ENCODE results near the gene CCDC70.
"Not testable (repeated sequence)": the region's sequence is repeated elsewhere in the genome, so short reads cannot be mapped to it uniquely, and the experiment has no call there.

The CCDC70 gene

DNA sequence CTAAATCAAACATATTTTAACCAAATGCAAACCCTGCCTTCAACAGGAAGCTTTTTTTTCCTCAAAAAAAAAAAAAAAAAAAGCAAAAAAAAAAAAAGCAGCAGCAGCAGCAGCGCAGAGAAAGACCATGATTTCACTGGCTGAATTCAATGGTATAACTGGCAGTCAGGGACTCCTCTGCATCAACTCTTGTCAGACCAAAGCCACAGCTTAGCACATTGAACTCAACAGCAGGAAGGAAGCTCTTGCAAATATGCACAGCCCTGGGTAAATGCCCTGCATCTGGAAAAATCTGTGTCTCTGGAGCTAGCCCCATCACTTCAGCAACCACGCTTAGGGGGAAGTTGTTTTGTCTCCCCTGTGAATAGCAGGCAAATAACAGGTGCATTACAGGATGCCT, 40.2 kb upstream of the CCDC70 start:
- DNase-seq (ENCODE audit: low read depth, low spot score) = no peak
- no peak overlapping the region for H3K27ac ChIP-seq (ENCODE audit: low read length)
- WGBS (ENCODE audit: insufficient coverage, insufficient read length) = no CpG with 5 or more reads among the region's 2 CpGs
- no peaks in the 10 kb centered on the region for H3K9me3 ChIP-seq (ENCODE audit: control insufficient read depth, insufficient read depth, low read length)
- H3K4me3 ChIP-seq (ENCODE audit: low read length) = no peak overlapping the region
- H3K27me3 ChIP-seq (ENCODE audit: control insufficient read depth, insufficient read depth, low read length) = no peaks in the 10 kb centered on the region
- H3K4me1 ChIP-seq (ENCODE audit: control insufficient read depth, insufficient read depth, low read length) = peaks cover 6% of the 10 kb centered on the region
- H3K36me3 ChIP-seq (ENCODE audit: control insufficient read depth, insufficient read depth, low read length) = no peaks in the 10 kb centered on the region

DNA sequence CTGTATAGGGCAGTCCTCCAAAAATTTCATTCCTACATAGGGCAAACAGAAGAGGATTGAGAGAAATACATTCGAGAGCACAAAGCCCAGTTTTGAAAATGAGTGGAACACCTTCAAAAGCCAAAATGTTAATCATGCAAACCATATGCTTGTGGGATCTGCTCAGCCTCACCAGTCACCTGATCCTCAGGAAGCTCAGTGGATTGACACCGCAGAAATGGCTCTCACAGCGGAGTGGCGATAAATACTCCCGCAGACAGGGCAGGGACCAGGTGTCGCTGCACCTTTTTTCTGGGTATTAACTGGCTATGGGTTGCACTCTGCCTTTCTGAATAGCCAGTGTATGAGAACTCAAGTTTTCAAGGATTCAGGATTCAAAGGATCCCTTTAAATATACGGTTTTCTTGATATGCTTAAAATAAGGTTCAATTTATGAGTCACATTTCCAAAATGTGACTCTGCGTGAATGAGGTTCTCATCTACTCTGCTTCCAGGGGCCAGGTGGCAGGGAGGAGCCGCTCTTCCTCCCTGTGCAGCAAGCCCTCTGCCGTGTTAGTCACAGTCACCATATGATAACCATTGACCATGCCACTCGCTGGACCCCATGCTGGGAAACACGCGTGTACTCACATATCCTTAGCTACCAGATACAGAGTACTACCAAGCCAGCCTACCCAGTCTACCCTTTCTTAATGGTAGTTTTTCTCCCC, 39.5 kb upstream of the CCDC70 start:
- DNase-seq (ENCODE audit: low read depth, low spot score) = no peak
- peaks cover 5% of the 10 kb centered on the region for H3K4me1 ChIP-seq (ENCODE audit: control insufficient read depth, insufficient read depth, low read length)
- WGBS (ENCODE audit: insufficient coverage, insufficient read length) = no CpG with 5 or more reads among the region's 13 CpGs
- H3K36me3 ChIP-seq (ENCODE audit: control insufficient read depth, insufficient read depth, low read length) = no peaks in the 10 kb centered on the region
- H3K27ac ChIP-seq (ENCODE audit: low read length) = no peak overlapping the region
- H3K9me3 ChIP-seq (ENCODE audit: control insufficient read depth, insufficient read depth, low read length) = no peaks in the 10 kb centered on the region
- no peak overlapping the region for H3K4me3 ChIP-seq (ENCODE audit: low read length)
- H3K27me3 ChIP-seq (ENCODE audit: control insufficient read depth, insufficient read depth, low read length) = no peaks in the 10 kb centered on the region

DNA sequence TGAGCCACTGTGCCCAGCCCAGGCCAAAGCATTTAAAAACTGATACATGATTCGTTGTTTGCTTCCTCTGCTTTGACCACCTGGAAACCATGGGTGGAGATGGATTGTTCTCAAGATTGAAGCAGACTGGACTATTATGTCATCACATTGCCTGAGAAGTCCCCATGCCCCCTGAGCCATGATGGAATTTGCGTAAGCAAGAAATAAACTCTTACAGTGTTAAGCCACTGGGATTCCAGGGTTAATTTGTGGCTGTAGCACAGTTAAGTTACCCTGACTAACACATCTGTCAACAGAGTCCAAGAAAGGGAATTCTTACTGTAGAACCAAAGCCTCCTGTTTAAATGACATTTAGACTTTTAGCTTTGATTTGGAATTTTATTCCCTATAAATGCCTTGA, 38.4 kb upstream of the CCDC70 start:
- Histone ChIP-seq H3K36me3 (ENCODE audit: control insufficient read depth, insufficient read depth, low read length) (no peaks in the 10 kb centered on the region), H3K4me1 (ENCODE audit: control insufficient read depth, insufficient read depth, low read length) (peaks cover 5% of the 10 kb centered on the region), H3K4me3 (ENCODE audit: low read length) (no peak overlapping the region), H3K9me3 (ENCODE audit: control insufficient read depth, insufficient read depth, low read length) (no peaks in the 10 kb centered on the region), H3K27me3 (ENCODE audit: control insufficient read depth, insufficient read depth, low read length) (no peaks in the 10 kb centered on the region), H3K27ac (ENCODE audit: low read length) (no peak overlapping the region)
- no peak for DNase-seq (ENCODE audit: low read depth, low spot score)
- WGBS (ENCODE audit: insufficient coverage, insufficient read length) = no CpG with 5 or more reads among the region's 2 CpGs

DNA sequence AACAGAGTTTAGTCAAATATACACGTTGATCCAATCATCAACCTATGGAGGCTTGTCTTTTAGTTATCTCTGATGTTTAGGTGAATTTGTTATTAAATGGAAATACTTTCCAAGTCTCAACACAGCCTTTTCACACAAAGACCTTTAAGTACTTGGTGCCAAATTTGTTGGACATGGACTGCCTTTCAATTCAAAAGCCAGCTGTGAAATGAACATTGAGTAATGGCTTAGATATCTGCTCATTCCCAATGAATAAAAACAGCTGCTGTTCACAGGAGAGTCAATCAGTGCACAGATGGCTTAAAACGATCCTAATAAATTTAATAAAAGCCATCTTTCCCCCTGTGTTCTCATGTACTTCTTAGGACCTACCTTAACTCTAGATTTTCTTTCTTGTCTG, 37.9 kb upstream of the CCDC70 start:
- WGBS (ENCODE audit: insufficient coverage, insufficient read length) = no CpG with 5 or more reads among the region's 2 CpGs
- H3K36me3 ChIP-seq (ENCODE audit: control insufficient read depth, insufficient read depth, low read length) = no peaks in the 10 kb centered on the region
- no peaks in the 10 kb centered on the region for H3K27me3 ChIP-seq (ENCODE audit: control insufficient read depth, insufficient read depth, low read length)
- no peak overlapping the region for H3K4me3 ChIP-seq (ENCODE audit: low read length)
- peaks cover 5% of the 10 kb centered on the region for H3K4me1 ChIP-seq (ENCODE audit: control insufficient read depth, insufficient read depth, low read length)
- H3K27ac ChIP-seq (ENCODE audit: low read length) = no peak overlapping the region
- no peaks in the 10 kb centered on the region for H3K9me3 ChIP-seq (ENCODE audit: control insufficient read depth, insufficient read depth, low read length)
- DNase-seq (ENCODE audit: low read depth, low spot score) = no peak

DNA sequence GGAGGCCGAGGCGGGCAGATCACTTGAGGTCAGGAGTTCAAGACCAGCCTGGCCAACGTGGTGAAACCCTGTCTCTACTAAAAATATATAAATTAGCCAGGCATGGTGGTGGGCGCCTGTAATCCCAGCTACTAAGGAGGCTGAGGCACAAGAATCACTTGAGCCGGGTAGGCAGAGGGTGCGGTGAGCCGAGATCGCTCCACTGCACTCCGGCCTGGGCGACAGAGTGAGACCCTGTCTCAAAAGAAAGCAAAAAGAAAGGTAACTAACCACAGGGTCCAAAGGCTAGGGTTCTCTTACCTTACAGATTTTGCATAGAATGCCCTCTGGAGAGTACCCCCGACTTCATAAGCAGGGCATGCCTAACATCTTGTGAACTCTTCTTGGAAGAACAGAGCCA, 37.1 kb upstream of the CCDC70 start:
- not testable (repeated sequence) for H3K4me3 ChIP-seq (ENCODE audit: low read length); H3K27me3 ChIP-seq (ENCODE audit: control insufficient read depth, insufficient read depth, low read length); H3K27ac ChIP-seq (ENCODE audit: low read length); H3K4me1 ChIP-seq (ENCODE audit: control insufficient read depth, insufficient read depth, low read length); H3K36me3 ChIP-seq (ENCODE audit: control insufficient read depth, insufficient read depth, low read length); H3K9me3 ChIP-seq (ENCODE audit: control insufficient read depth, insufficient read depth, low read length); DNase-seq (ENCODE audit: low read depth, low spot score)
- WGBS (ENCODE audit: insufficient coverage, insufficient read length) = no CpG with 5 or more reads among the region's 11 CpGs

DNA sequence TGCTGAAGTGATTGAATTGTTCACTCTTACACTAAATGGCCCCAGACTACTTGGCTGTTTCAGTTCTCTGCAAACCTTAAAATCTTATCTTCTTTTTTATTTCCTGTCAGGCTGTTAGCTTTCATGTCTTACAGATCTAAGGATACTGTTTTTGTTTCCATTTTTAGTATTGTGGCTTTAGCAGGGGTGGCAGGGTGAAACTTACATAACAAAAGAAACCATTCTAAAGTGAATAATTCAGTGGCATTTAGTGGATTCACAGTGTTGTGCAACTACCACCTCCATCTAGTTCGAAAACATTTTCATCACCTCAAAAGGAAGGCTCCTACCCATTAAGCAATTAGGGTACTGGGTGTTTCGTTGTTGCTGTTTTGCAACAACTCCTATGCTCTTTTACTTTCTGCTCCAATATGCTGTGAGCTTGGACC, 36.6 kb upstream of the CCDC70 start:
- Histone ChIP-seq H3K27ac (ENCODE audit: low read length) (no peak overlapping the region), H3K27me3 (ENCODE audit: control insufficient read depth, insufficient read depth, low read length) (no peaks in the 10 kb centered on the region), H3K4me3 (ENCODE audit: low read length) (no peak overlapping the region), H3K36me3 (ENCODE audit: control insufficient read depth, insufficient read depth, low read length) (no peaks in the 10 kb centered on the region), H3K4me1 (ENCODE audit: control insufficient read depth, insufficient read depth, low read length) (no peaks in the 10 kb centered on the region), H3K9me3 (ENCODE audit: control insufficient read depth, insufficient read depth, low read length) (no peaks in the 10 kb centered on the region)
- no CpG with 5 or more reads among the region's 2 CpGs for WGBS (ENCODE audit: insufficient coverage, insufficient read length)
- DNase-seq (ENCODE audit: low read depth, low spot score) = no peak

DNA sequence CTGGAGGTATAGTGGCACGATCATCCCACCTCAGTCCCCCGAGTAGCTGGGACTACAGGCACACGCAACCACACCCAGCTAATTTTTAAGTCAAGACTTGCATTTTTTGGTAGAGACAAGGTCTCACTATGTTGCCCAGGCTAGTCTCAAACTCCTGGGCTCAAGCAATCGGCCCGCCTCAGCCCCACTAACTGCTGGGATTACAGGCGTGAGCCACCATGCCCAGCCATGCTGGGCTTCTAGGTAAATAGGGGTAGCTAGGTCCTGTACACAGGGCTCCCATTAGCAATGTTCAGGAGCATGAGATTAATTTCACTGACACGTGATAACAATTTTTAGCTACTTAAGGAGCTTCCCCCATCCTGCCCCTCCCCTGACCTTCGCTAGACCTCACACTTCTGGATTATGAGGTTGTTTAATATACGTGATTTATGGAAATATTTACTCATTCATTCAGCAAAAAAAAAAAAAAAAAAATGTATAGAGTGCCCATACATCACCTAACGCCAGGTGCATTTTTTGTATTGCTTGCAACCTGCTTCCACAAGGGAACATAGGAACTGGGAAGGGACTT, 36.0 kb upstream of the CCDC70 start:
- WGBS (ENCODE audit: insufficient coverage, insufficient read length) = no CpG with 5 or more reads among the region's 10 CpGs
- Histone ChIP-seq H3K9me3 (ENCODE audit: control insufficient read depth, insufficient read depth, low read length) (no peaks in the 10 kb centered on the region), H3K27ac (ENCODE audit: low read length) (no peak overlapping the region), H3K4me1 (ENCODE audit: control insufficient read depth, insufficient read depth, low read length) (no peaks in the 10 kb centered on the region), H3K27me3 (ENCODE audit: control insufficient read depth, insufficient read depth, low read length) (no peaks in the 10 kb centered on the region), H3K4me3 (ENCODE audit: low read length) (no peak overlapping the region), H3K36me3 (ENCODE audit: control insufficient read depth, insufficient read depth, low read length) (no peaks in the 10 kb centered on the region)
- no peak for DNase-seq (ENCODE audit: low read depth, low spot score)

DNA sequence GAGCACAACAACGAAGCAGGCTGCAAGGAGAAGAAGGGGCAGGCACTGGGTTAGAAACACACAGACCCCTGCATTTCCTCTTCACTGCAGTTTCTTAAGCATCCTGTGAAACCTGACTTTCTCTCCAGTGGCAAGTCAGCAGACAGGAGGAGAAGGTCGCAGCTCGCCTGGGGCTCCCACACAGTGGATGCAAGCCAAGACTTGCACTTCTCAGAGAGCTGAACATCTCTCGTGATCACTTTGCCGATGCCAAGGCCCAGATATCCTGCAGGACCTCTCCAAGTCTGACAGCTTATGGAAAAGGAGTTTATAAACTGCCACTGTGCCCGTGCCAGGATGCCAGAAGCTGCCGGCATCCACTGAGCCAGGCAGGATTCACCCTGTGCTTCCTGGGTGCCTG, 35.2 kb upstream of the CCDC70 start:
- no CpG with 5 or more reads among the region's 7 CpGs for WGBS (ENCODE audit: insufficient coverage, insufficient read length)
- no peaks in the 10 kb centered on the region for H3K27me3 ChIP-seq (ENCODE audit: control insufficient read depth, insufficient read depth, low read length)
- no peak overlapping the region for H3K4me3 ChIP-seq (ENCODE audit: low read length)
- no peaks in the 10 kb centered on the region for H3K4me1 ChIP-seq (ENCODE audit: control insufficient read depth, insufficient read depth, low read length)
- no peak overlapping the region for H3K27ac ChIP-seq (ENCODE audit: low read length)
- no peak for DNase-seq (ENCODE audit: low read depth, low spot score)
- H3K9me3 ChIP-seq (ENCODE audit: control insufficient read depth, insufficient read depth, low read length) = no peaks in the 10 kb centered on the region
- no peaks in the 10 kb centered on the region for H3K36me3 ChIP-seq (ENCODE audit: control insufficient read depth, insufficient read depth, low read length)

DNA sequence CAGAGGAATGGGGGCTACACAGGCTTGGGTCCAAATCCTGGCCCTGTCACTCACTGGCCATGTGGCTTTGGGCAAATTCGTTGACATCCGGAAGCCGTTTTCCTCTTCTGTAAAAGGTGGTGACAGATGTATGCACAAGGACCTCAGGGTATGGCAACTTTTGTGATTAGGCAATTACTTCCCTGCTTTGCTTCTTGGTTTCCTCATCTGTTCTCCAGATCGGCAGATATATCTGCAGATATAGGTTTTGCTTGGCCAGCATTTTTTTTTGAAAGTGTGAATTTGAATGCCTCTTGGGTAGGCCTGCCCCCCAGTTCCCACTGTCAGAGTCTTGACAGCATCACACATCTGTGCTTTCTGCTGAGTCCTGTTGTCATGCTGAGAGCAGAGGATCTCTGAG, 34.5 kb upstream of the CCDC70 start:
- Histone ChIP-seq H3K9me3 (ENCODE audit: control insufficient read depth, insufficient read depth, low read length) (no peaks in the 10 kb centered on the region), H3K27ac (ENCODE audit: low read length) (no peak overlapping the region), H3K27me3 (ENCODE audit: control insufficient read depth, insufficient read depth, low read length) (no peaks in the 10 kb centered on the region), H3K4me1 (ENCODE audit: control insufficient read depth, insufficient read depth, low read length) (no peaks in the 10 kb centered on the region), H3K4me3 (ENCODE audit: low read length) (no peak overlapping the region), H3K36me3 (ENCODE audit: control insufficient read depth, insufficient read depth, low read length) (no peaks in the 10 kb centered on the region)
- no peak for DNase-seq (ENCODE audit: low read depth, low spot score)
- WGBS (ENCODE audit: insufficient coverage, insufficient read length) = no CpG with 5 or more reads among the region's 4 CpGs

DNA sequence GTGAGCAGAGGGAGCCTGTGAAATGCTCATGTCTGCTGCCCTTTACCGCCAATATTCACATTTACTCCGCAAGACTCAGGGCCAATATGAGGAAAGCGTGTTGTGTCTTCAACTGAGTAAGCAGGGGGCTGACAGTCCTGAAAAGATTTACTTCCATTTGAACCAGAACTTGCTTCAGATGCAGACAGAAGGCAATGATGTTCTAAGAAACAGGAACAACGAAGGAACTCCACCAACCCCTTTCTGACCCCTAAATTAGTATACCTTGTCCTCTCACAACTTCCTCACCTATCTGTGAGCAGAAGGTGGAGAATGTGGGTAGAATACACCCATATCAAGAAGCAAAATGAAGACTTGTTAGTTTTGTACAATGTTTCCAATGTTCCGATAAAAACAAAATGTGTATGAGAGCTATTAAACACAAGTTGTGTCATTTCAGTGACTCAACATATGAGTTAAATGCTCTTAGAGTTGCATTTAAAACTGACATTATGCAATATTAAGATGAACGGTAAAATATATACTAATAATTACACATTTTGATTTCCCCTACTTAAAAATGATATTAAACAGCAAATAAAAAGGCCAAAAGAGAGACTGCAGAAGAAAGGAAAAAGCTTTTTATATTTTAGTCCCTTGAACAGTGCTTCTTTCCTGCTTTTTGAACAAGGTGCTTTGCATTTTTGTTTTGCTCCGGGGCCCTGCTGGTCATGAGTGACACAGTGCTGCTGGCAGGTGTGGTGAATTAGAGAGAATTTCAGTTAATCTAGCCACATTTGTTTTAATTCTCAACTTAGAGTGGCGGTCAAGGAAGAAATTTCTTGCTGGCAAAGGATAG, 32.8 kb upstream of the CCDC70 start:
- Histone ChIP-seq H3K9me3 (ENCODE audit: control insufficient read depth, insufficient read depth, low read length) (no peaks in the 10 kb centered on the region), H3K36me3 (ENCODE audit: control insufficient read depth, insufficient read depth, low read length) (no peaks in the 10 kb centered on the region), H3K27ac (ENCODE audit: low read length) (no peak overlapping the region), H3K27me3 (ENCODE audit: control insufficient read depth, insufficient read depth, low read length) (no peaks in the 10 kb centered on the region), H3K4me1 (ENCODE audit: control insufficient read depth, insufficient read depth, low read length) (no peaks in the 10 kb centered on the region), H3K4me3 (ENCODE audit: low read length) (no peak overlapping the region)
- no peak for DNase-seq (ENCODE audit: low read depth, low spot score)
- WGBS (ENCODE audit: insufficient coverage, insufficient read length) = no CpG with 5 or more reads among the region's 8 CpGs

All from iPS DF 6.9 (cell line).